Measurements from ENCODE around the gene CTBP1. TPM values are rescaled to one million over a fixed set of nuclear protein-coding genes. Genes with fewer than 3 reads are reported as not detected.

The CTBP1 gene
- total RNA-seq, 3 donors from 2014 or later = 130 to 159 (median 133) TPM

DNA sequence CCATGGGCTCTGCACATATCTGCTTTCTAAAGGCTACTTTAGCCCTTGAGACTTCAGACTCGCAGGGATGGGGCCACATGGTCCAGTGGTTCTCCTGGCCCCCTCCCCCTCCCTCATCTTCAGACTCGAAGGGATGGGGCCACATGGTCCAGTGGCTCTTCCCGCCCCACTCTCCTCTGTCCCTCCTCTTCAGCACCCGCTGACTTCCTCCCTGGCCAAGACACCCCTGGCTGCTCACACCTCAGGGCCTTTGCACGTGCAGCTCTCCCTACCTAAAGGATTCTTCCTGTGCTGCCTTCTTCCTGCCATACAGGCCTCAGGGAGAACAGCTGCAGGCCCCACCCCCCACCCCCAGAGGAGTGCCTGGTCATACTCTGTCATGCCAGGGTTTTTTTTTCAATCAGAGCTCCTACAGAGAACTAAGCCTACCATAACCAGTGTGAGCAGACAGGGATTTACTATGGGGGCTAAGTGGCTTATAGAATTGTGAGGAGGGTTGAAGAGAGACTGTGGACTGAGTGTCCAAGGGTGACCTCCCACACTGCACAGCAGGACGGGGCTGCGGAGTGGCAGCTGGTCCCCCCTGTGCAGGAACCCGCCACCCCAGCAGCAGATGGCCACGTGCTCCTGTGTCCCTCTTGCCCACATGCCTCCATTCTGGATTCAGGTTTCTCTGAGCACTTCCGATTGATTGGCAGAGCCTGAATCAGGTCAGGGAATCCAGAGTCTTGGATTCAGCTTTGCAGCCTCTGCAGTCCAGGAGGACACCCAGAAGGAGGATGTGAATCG lies 70.4 kb downstream of the CTBP1 start:
- Histone ChIP-seq H3K27ac (no peak overlapping the region), H3K4me3 (no peak overlapping the region), H3K9me3 (no peaks in the 10 kb centered on the region), H3K4me1 (peaks cover 0 to 7% of the 10 kb centered on the region in 2 donors), H3K27me3 (no peaks in the 10 kb centered on the region), H3K36me3 (no peaks in the 10 kb centered on the region)
- DNase-seq (ENCODE audit: low spot score in 2 of 2) = no peak
- intact Hi-C loops (cut with DNase I; ENCODE audit: low total_unique reads) = no loop called here
- TF ChIP-seq POLR2A (IDR thresholded peaks at IDR 0.05) = no peak
- TF ChIP-seq CTCF (IDR thresholded peaks at IDR 0.05) = no peak
- TF ChIP-seq POLR2AphosphoS5 (IDR thresholded peaks at IDR 0.05) = no peak

DNA sequence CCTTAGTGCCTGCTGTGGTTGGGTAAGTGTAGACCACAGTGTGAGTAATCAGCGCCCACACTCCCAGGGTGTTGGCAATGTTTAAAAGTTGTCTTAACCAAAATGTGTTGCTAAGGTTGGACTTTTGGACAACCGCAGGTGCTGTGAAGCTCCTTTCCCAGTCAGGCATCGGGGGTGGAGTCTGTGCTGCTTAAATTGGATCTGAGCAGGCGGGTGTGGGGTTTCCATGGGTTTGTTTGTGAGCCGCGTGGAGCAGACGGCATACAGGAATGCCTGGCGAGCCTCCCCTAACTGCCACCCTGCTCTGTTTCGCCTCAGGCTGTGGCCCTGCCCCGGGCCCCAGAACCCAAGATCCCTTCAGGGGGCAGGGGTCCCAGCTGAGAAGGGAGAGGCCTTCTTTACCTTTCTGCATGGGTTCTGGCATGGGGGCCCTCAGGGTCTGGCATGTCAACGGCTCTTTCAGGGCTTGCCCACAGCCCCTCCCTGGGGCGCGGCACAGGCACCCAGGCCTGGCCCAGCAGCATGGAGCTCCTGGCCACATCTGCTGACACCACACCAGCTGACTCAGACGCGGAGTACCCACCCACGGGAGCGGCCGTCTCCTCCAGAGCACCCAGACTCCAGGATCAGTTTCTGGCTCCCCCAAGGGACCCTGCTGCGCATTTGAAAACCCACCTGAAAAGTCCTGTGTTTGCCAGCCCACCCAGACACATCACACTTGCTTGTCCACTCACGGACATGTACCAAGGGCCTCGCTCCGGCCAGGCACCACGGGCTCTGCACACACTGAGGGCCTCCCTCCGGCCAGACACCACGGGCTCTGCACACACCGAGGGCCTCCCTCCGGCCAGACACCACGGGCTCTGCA lies 71.4 kb downstream of the CTBP1 start:
- H3K27ac ChIP-seq = peak overlapping the region; percentile 42 to 70
- H3K4me3 ChIP-seq = no peak overlapping the region
- DNase-seq (ENCODE audit: low spot score in 2 of 2) = peak in 1 of 2 donors; percentile 49
- no peaks in the 10 kb centered on the region for H3K9me3 ChIP-seq
- H3K4me1 ChIP-seq = peaks cover under 1 to 7% of the 10 kb centered on the region in 2 donors
- peaks cover 0 to under 1% of the 10 kb centered on the region in 2 donors for H3K27me3 ChIP-seq
- intact Hi-C loops (cut with DNase I; ENCODE audit: low total_unique reads) = no loop called here
- H3K36me3 ChIP-seq = no peaks in the 10 kb centered on the region
- no peak for TF ChIP-seq POLR2A (IDR thresholded peaks at IDR 0.05)
- TF ChIP-seq POLR2AphosphoS5 (IDR thresholded peaks at IDR 0.05) = no peak
- TF ChIP-seq CTCF (IDR thresholded peaks at IDR 0.05) = no peak

DNA sequence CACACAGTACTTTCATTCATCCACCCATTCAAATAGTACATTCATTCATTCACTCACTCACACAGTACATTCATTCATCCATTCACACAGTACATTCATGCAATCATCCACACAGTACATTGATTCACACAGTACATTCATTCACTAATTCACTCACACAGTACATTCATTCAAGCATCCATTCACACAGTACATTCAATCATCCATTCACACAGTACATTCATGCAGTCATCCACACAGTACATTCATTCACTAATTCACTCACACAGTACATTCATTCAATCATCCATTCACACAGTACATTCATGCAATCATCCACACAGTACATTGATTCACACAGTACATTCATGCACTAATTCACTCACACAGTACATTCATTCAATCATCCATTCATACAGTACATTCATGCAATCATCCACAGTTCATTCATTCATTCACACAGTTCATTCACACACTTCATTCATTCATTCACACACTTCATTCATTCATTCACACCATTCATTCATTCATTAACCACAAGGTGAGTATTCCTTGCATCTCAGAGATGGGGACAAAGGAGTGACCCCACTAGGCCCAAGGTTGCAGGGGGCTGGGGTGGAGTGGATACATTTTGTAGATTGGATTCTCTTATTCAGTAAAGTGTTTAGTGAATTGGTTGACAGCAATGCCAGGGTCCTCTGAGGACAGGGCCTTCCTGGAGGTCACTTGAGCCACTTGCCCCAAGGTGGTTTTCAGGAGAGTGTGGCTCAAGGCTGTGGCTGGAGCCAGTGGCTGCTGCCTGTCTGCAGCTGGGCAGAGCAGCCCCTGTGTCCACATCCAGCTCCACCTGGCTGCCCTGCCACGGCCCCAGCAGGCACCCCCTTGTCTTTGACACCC lies 72.3 kb downstream of the CTBP1 start:
- intact Hi-C loops (cut with DNase I; ENCODE audit: low total_unique reads) = no loop called here
- no peaks in the 10 kb centered on the region for H3K9me3 ChIP-seq
- H3K36me3 ChIP-seq = no peaks in the 10 kb centered on the region
- H3K27ac ChIP-seq = peak overlapping the region; percentile 42 to 86
- H3K4me3 ChIP-seq = no peak overlapping the region
- DNase-seq (ENCODE audit: low spot score in 2 of 2) = no peak
- H3K27me3 ChIP-seq = peaks cover 0 to 9% of the 10 kb centered on the region in 2 donors
- H3K4me1 ChIP-seq = peaks cover 7% of the 10 kb centered on the region in 2 donors
- TF ChIP-seq POLR2AphosphoS5 (IDR thresholded peaks at IDR 0.05) (no peak), POLR2A (IDR thresholded peaks at IDR 0.05) (no peak), CTCF (IDR thresholded peaks at IDR 0.05) (no peak)

DNA sequence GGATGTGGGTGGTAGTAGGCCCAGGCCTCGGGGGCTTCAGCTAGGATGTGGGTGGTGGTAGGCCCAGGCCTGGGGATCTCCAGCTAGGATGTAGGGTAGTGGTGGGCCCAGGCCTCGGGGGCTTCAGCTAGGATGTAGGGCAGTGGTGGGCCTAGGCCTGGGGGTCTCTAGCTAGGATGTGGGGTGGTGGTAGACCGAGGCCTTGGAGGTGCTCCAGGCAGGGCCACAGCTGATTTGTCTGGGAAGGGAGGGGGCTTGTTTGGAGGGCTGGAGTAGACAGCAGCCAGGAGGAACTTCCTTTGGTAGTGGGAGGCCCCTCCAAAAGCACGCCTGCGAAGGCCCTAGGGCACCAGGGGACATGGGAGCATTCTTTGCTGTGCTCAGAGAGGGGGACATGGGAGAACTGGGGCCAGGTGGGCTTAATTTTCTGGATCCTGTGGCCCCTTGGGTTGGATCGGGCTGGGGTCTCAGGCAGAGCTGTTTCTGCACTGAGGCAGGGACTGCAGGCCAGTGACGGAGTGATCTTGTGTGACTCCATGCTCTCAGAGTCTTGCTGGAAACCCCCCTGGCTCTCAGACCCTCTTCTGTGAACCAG lies 73.2 kb downstream of the CTBP1 start:
- intact Hi-C loops (cut with DNase I; ENCODE audit: low total_unique reads) = no loop called here
- no peak for DNase-seq (ENCODE audit: low spot score in 2 of 2)

More for the DNA sequence above, 73.2 kb downstream of the CTBP1 start:
- no peaks in the 10 kb centered on the region for H3K9me3 ChIP-seq
- no peaks in the 10 kb centered on the region for H3K36me3 ChIP-seq
- H3K27ac ChIP-seq = peak overlapping the region; percentile 48 to 86
- no peak overlapping the region for H3K4me3 ChIP-seq
- TF ChIP-seq POLR2A (IDR thresholded peaks at IDR 0.05) = no peak
- TF ChIP-seq POLR2AphosphoS5 (IDR thresholded peaks at IDR 0.05) = no peak
- no peak for TF ChIP-seq CTCF (IDR thresholded peaks at IDR 0.05)
- peaks cover 7 to 18% of the 10 kb centered on the region in 2 donors for H3K27me3 ChIP-seq
- H3K4me1 ChIP-seq = peaks cover 7 to 11% of the 10 kb centered on the region in 2 donors

Data from breast epithelium (tissue), 4 donors.